ENCODE results near the gene TNN. TPM values are rescaled to one million over a fixed set of nuclear protein-coding genes. Genes with fewer than 3 reads are reported as not detected.

The TNN gene
- total RNA-seq, 1 experiment from 2014 or later, result 0.07 TPM

DNA sequence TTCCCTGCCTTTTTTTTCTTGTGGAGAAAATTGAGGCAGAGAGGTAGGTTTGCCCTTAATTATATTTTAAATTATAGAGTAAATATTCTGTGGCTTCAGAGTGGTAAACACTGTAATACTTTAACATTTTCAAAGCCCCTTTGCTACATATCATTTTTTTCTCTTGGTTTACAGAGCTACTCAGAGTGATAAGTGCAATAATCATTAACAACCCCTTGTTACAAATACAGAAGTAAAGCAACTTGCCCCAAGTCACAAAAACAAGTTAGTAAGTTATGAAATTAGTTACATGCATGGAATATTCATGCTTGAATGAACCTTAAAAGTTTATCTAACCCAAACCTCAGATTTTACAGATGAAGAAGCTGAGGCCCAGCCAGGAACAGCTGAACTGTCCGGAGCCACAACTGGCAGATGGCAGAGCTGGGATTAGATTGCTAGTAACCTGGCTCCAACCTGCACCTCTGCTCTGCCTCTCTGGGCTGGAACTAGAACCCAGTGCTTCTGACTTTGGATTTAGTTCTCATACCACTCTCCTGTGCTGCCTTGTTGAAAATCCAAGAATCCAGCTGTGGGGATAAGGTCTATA is 48.7 kb downstream of the TNN start:
- no TSS peak for BruUV-seq (replicated peaks)
- H3K4me3 Mint-ChIP-seq (ENCODE audit: low read depth, unreplicated experiment), result no peak overlapping the region
- intact Hi-C loops (cut with micrococcal nuclease; ENCODE audit: unreplicated experiment), result no loop called here
- no peaks in the 10 kb centered on the region for H3K9me3 Mint-ChIP-seq (ENCODE audit: low read depth, unreplicated experiment)
- no peaks in the 10 kb centered on the region for H3K36me3 Mint-ChIP-seq (ENCODE audit: insufficient read depth, unreplicated experiment)
- TF ChIP-seq, protein P1, sequence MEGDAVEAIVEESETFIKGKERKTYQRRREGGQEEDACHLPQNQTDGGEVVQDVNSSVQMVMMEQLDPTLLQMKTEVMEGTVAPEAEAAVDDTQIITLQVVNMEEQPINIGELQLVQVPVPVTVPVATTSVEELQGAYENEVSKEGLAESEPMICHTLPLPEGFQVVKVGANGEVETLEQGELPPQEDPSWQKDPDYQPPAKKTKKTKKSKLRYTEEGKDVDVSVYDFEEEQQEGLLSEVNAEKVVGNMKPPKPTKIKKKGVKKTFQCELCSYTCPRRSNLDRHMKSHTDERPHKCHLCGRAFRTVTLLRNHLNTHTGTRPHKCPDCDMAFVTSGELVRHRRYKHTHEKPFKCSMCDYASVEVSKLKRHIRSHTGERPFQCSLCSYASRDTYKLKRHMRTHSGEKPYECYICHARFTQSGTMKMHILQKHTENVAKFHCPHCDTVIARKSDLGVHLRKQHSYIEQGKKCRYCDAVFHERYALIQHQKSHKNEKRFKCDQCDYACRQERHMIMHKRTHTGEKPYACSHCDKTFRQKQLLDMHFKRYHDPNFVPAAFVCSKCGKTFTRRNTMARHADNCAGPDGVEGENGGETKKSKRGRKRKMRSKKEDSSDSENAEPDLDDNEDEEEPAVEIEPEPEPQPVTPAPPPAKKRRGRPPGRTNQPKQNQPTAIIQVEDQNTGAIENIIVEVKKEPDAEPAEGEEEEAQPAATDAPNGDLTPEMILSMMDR (IDR thresholded peaks at IDR 0.05; ENCODE audit: unreplicated experiment), result no peak
- H3K27ac Mint-ChIP-seq (ENCODE audit: unreplicated experiment), result no peak overlapping the region
- H3K27me3 Mint-ChIP-seq (ENCODE audit: unreplicated experiment), result peaks cover 28% of the 10 kb centered on the region
- DNase-seq, result no peak
- H3K4me1 Mint-ChIP-seq (ENCODE audit: low read depth, unreplicated experiment), result no peaks in the 10 kb centered on the region
- CTCF ChIA-PET, result no interaction called here

DNA sequence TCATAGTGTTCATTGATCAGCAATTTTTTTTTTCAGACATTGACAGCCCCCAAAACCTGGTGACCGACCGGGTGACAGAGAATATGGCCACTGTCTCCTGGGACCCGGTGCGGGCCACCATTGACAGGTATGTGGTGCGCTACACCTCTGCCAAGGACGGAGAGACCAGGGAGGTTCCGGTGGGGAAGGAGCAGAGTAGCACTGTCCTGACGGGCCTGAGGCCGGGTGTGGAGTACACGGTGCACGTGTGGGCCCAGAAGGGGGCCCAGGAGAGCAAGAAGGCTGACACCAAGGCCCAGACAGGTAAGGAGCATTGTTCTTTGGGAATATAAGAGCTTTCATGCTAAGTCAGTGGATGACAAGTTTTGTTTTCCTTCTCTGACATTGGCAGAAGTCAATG is 49.3 kb downstream of the TNN start:
- H3K9me3 Mint-ChIP-seq (ENCODE audit: low read depth, unreplicated experiment), result no peaks in the 10 kb centered on the region
- TF ChIP-seq, protein P1 (IDR thresholded peaks at IDR 0.05; ENCODE audit: unreplicated experiment), result no peak
- H3K36me3 Mint-ChIP-seq (ENCODE audit: insufficient read depth, unreplicated experiment), result no peaks in the 10 kb centered on the region
- H3K4me3 Mint-ChIP-seq (ENCODE audit: low read depth, unreplicated experiment), result no peak overlapping the region
- CTCF ChIA-PET, result no interaction called here
- BruUV-seq (replicated peaks), result no TSS peak
- no peaks in the 10 kb centered on the region for H3K4me1 Mint-ChIP-seq (ENCODE audit: low read depth, unreplicated experiment)
- H3K27me3 Mint-ChIP-seq (ENCODE audit: unreplicated experiment), result peaks cover 34% of the 10 kb centered on the region
- H3K27ac Mint-ChIP-seq (ENCODE audit: unreplicated experiment), result no peak overlapping the region
- no peak for DNase-seq
- intact Hi-C loops (cut with micrococcal nuclease; ENCODE audit: unreplicated experiment), result no loop called here

DNA sequence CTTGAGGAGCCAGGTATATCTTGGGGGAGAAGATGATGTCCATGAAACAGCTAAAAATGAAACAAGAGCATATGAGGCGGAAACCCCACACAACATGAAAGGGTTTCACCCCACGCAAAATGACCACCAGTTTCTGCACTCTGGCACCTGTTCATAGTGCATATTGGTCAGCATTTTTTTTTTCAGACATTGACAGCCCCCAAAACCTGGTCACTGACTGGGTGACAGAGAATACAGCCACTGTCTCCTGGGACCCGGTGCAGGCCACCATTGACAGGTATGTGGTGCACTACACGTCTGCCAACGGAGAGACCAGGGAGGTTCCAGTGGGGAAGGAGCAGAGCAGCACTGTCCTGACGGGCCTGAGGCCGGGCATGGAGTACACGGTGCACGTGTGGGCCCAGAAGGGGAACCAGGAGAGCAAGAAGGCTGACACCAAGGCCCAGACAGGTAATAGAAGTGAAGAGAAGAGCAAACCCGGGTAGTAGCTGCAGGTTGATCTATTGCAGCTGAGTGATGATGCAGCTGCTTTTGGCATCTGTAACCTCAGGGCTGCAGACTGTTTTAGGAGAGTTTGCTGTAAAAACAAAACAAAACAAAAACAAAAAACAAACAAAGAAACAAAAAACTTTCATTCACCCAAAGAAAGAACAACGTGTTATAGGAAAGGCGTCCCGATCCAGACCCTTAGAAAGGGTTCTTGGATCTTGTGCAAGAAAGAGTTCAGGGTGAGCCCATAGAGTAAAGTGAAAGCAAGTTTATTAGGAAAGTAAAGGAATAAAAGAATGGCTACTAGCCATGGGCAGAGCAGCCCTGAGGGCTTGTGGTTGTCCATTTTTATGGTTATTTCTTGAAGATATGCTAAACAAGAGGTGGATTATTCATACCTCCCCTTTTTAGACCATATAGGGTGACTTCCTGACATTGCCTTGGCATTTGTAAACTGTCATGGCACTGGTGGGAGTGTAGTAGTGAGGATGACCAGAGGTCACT is 51.0 kb downstream of the TNN start:
- intact Hi-C loops (cut with micrococcal nuclease; ENCODE audit: unreplicated experiment), result no loop called here
- CTCF ChIA-PET, result no interaction called here
- no peak overlapping the region for H3K4me3 Mint-ChIP-seq (ENCODE audit: low read depth, unreplicated experiment)
- no TSS peak for BruUV-seq (replicated peaks)
- no peaks in the 10 kb centered on the region for H3K36me3 Mint-ChIP-seq (ENCODE audit: insufficient read depth, unreplicated experiment)
- H3K9me3 Mint-ChIP-seq (ENCODE audit: low read depth, unreplicated experiment), result no peaks in the 10 kb centered on the region
- no peaks in the 10 kb centered on the region for H3K4me1 Mint-ChIP-seq (ENCODE audit: low read depth, unreplicated experiment)
- peaks cover 27% of the 10 kb centered on the region for H3K27me3 Mint-ChIP-seq (ENCODE audit: unreplicated experiment)
- DNase-seq, result no peak
- TF ChIP-seq, protein P1 (IDR thresholded peaks at IDR 0.05; ENCODE audit: unreplicated experiment), result no peak
- no peak overlapping the region for H3K27ac Mint-ChIP-seq (ENCODE audit: unreplicated experiment)

DNA sequence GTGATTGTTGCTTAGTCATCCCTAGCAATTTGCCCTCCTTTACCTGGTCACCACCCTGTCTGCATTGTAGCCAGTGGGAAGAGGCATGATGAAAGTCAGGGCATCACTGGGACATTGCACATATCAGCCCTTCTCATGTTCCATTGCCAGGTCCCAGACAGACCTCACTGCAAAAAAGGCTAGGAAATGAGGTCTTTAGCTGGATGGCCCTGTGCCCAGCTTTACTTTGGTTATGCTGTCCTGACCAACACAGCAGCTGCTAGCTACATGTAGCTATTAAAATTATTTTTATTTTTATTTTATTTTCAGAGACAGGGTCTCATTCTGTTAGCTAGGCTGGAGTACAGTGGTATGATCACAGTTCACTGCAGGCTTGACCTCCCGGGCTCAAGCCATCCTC is 52.9 kb downstream of the TNN start:
- Mint-ChIP-seq H3K4me1 (ENCODE audit: low read depth, unreplicated experiment) (no peaks in the 10 kb centered on the region), H3K9me3 (ENCODE audit: low read depth, unreplicated experiment) (no peaks in the 10 kb centered on the region), H3K27ac (ENCODE audit: unreplicated experiment) (no peak overlapping the region), H3K27me3 (ENCODE audit: unreplicated experiment) (peaks cover 16% of the 10 kb centered on the region), H3K4me3 (ENCODE audit: low read depth, unreplicated experiment) (no peak overlapping the region), H3K36me3 (ENCODE audit: insufficient read depth, unreplicated experiment) (no peaks in the 10 kb centered on the region)
- no TSS peak for BruUV-seq (replicated peaks)
- DNase-seq, result no peak
- intact Hi-C loops (cut with micrococcal nuclease; ENCODE audit: unreplicated experiment), result no loop called here
- CTCF ChIA-PET, result interaction anchor here (0.6 kb wide), 1 partner anchor 152 kb away, joined by 5 read pairs; no protein-coding TSS in a partner anchor
- TF ChIP-seq, protein P1 (IDR thresholded peaks at IDR 0.05; ENCODE audit: unreplicated experiment), result no peak
